ENCODE data around the gene SLC27A6.
"Not testable (repeated sequence)": the region's sequence is repeated elsewhere in the genome, so short reads cannot be mapped to it uniquely, and the experiment has no call there.

SLC27A6 gene

GRCh38 chr5:129031886-129032683 is 66.8 kb downstream of the SLC27A6 start:
- Histone ChIP-seq H2BK120ac (ENCODE audit: low read depth, low read length) (no peak overlapping the region), H3K4ac (ENCODE audit: low read length) (no peak overlapping the region), H3K27ac (replicated peaks; ENCODE audit: low read length) (no peak overlapping the region), H2AK5ac (ENCODE audit: low read depth, low read length) (no peak overlapping the region), H3K4me2 (ENCODE audit: insufficient read depth, low read length, poor library complexity, severe bottlenecking) (no peak overlapping the region), H2BK12ac (ENCODE audit: low read length) (no peak overlapping the region), H3K18ac (ENCODE audit: low read length) (no peak overlapping the region), H2BK15ac (ENCODE audit: low read length) (no peak overlapping the region), H3K79me1 (ENCODE audit: low read depth, low read length) (no peaks in the 10 kb centered on the region), H3K23ac (ENCODE audit: low read depth, low read length, poor library complexity) (no peak overlapping the region), H3K9ac (ENCODE audit: low read depth, low read length, poor library complexity) (no peak overlapping the region), H4K91ac (ENCODE audit: low read depth, low read length, poor library complexity) (no peak overlapping the region), H3K27me3 (ENCODE audit: control insufficient read depth in 3 of 3, insufficient read depth in 3 of 3, low read depth in 1 of 3, low read length in 3 of 3) (no peaks in the 10 kb centered on the region), H3K4me1 (ENCODE audit: control insufficient read depth in 2 of 2, insufficient read depth in 1 of 2, low read depth in 1 of 2, low read length in 2 of 2) (no peaks in the 10 kb centered on the region), H3K14ac (ENCODE audit: low read length) (no peak overlapping the region), H2BK5ac (ENCODE audit: low read length) (no peak overlapping the region), H3K4me3 (ENCODE audit: low read length in 2 of 2) (no peak overlapping the region), H3K9me3 (replicated peaks in 1 of 2; ENCODE audit: control insufficient read depth in 2 of 2, insufficient read depth in 1 of 2, low read depth in 1 of 2, low read length in 2 of 2) (no peaks in the 10 kb centered on the region), H4K8ac (ENCODE audit: low read depth, low read length) (no peak overlapping the region), H3K36me3 (replicated peaks in 1 of 2; ENCODE audit: control insufficient read depth in 2 of 2, insufficient read depth in 2 of 2, low read length in 2 of 2) (no peaks in the 10 kb centered on the region), H2AFZ (ENCODE audit: low read length) (no peak overlapping the region)
- DNase-seq (ENCODE audit: low spot score) = no peak

- H2AK5ac ChIP-seq (ENCODE audit: low read depth, low read length); H3K27me3 ChIP-seq (ENCODE audit: control insufficient read depth in 3 of 3, insufficient read depth in 3 of 3, low read depth in 1 of 3, low read length in 3 of 3); H3K27ac ChIP-seq (replicated peaks; ENCODE audit: low read length); H3K36me3 ChIP-seq (replicated peaks in 1 of 2; ENCODE audit: control insufficient read depth in 2 of 2, insufficient read depth in 2 of 2, low read length in 2 of 2); H2BK12ac ChIP-seq (ENCODE audit: low read length); H3K79me1 ChIP-seq (ENCODE audit: low read depth, low read length); H3K4me2 ChIP-seq (ENCODE audit: insufficient read depth, low read length, poor library complexity, severe bottlenecking); H3K4me3 ChIP-seq (ENCODE audit: low read length in 2 of 2); H3K9ac ChIP-seq (ENCODE audit: low read depth, low read length, poor library complexity); H3K4ac ChIP-seq (ENCODE audit: low read length); H2BK15ac ChIP-seq (ENCODE audit: low read length); H4K8ac ChIP-seq (ENCODE audit: low read depth, low read length); H3K14ac ChIP-seq (ENCODE audit: low read length); DNase-seq (ENCODE audit: low spot score); H4K91ac ChIP-seq (ENCODE audit: low read depth, low read length, poor library complexity); H2BK120ac ChIP-seq (ENCODE audit: low read depth, low read length); H3K4me1 ChIP-seq (ENCODE audit: control insufficient read depth in 2 of 2, insufficient read depth in 1 of 2, low read depth in 1 of 2, low read length in 2 of 2); H2AFZ ChIP-seq (ENCODE audit: low read length); H2BK5ac ChIP-seq (ENCODE audit: low read length); H3K9me3 ChIP-seq (replicated peaks in 1 of 2; ENCODE audit: control insufficient read depth in 2 of 2, insufficient read depth in 1 of 2, low read depth in 1 of 2, low read length in 2 of 2); H3K23ac ChIP-seq (ENCODE audit: low read depth, low read length, poor library complexity); H3K18ac ChIP-seq (ENCODE audit: low read length): not testable (repeated sequence)
- WGBS, 2 donors (ENCODE audit: extremely low coverage in 2 of 2, insufficient read length in 2 of 2, insufficient replicate concordance in 1 of 2) = no CpG with 5 or more reads among the region's 3 CpGs
Observed at GRCh38 chr5:129036257-129036656, 71.0 kb downstream of the SLC27A6 start.

GRCh38 chr5:129041196-129041881 is 76.1 kb downstream of the SLC27A6 start:
- H2BK12ac ChIP-seq (ENCODE audit: low read length) = no peak overlapping the region
- no CpG with 5 or more reads among the region's 4 CpGs for WGBS, 2 donors (ENCODE audit: extremely low coverage in 2 of 2, insufficient read length in 2 of 2, insufficient replicate concordance in 1 of 2)
- no peak overlapping the region for H3K9ac ChIP-seq (ENCODE audit: low read depth, low read length, poor library complexity)

GRCh38 chr5:129042306-129042705 is 77.0 kb downstream of the SLC27A6 start:
- H3K79me1 ChIP-seq (ENCODE audit: low read depth, low read length) = no peaks in the 10 kb centered on the region
- H3K18ac ChIP-seq (ENCODE audit: low read length) = no peak overlapping the region
- H3K4me1 ChIP-seq (ENCODE audit: control insufficient read depth in 2 of 2, insufficient read depth in 1 of 2, low read depth in 1 of 2, low read length in 2 of 2) = no peaks in the 10 kb centered on the region
- H3K4me2 ChIP-seq (ENCODE audit: insufficient read depth, low read length, poor library complexity, severe bottlenecking) = no peak overlapping the region
- H4K91ac ChIP-seq (ENCODE audit: low read depth, low read length, poor library complexity) = no peak overlapping the region
- no peak overlapping the region for H2BK12ac ChIP-seq (ENCODE audit: low read length)
- no peak overlapping the region for H2BK120ac ChIP-seq (ENCODE audit: low read depth, low read length)
- DNase-seq (ENCODE audit: low spot score) = no peak
- no CpG with 5 or more reads among the region's 4 CpGs for WGBS, 2 donors (ENCODE audit: extremely low coverage in 2 of 2, insufficient read length in 2 of 2, insufficient replicate concordance in 1 of 2)
- H2AFZ ChIP-seq (ENCODE audit: low read length) = no peak overlapping the region
- no peak overlapping the region for H4K8ac ChIP-seq (ENCODE audit: low read depth, low read length)
- no peak overlapping the region for H3K4ac ChIP-seq (ENCODE audit: low read length)
- no peaks in the 10 kb centered on the region for H3K36me3 ChIP-seq (replicated peaks in 1 of 2; ENCODE audit: control insufficient read depth in 2 of 2, insufficient read depth in 2 of 2, low read length in 2 of 2)
- H3K9me3 ChIP-seq (replicated peaks in 1 of 2; ENCODE audit: control insufficient read depth in 2 of 2, insufficient read depth in 1 of 2, low read depth in 1 of 2, low read length in 2 of 2) = no peaks in the 10 kb centered on the region
- H3K27me3 ChIP-seq (ENCODE audit: control insufficient read depth in 3 of 3, insufficient read depth in 3 of 3, low read depth in 1 of 3, low read length in 3 of 3) = no peaks in the 10 kb centered on the region
- H2BK5ac ChIP-seq (ENCODE audit: low read length) = no peak overlapping the region
- H2BK15ac ChIP-seq (ENCODE audit: low read length) = no peak overlapping the region
- H3K14ac ChIP-seq (ENCODE audit: low read length) = no peak overlapping the region
- no peak overlapping the region for H2AK5ac ChIP-seq (ENCODE audit: low read depth, low read length)
- no peak overlapping the region for H3K9ac ChIP-seq (ENCODE audit: low read depth, low read length, poor library complexity)
- H3K27ac ChIP-seq (replicated peaks; ENCODE audit: low read length) = no peak overlapping the region
- H3K23ac ChIP-seq (ENCODE audit: low read depth, low read length, poor library complexity) = no peak overlapping the region
- H3K4me3 ChIP-seq (ENCODE audit: low read length in 2 of 2) = no peak overlapping the region

More at GRCh38 chr5:129041196-129041881, 76.1 kb downstream of the SLC27A6 start:
- H3K27me3 ChIP-seq (ENCODE audit: control insufficient read depth in 3 of 3, insufficient read depth in 3 of 3, low read depth in 1 of 3, low read length in 3 of 3) = no peaks in the 10 kb centered on the region
- H2AFZ ChIP-seq (ENCODE audit: low read length) = no peak overlapping the region
- no peaks in the 10 kb centered on the region for H3K9me3 ChIP-seq (replicated peaks in 1 of 2; ENCODE audit: control insufficient read depth in 2 of 2, insufficient read depth in 1 of 2, low read depth in 1 of 2, low read length in 2 of 2)
- no peak overlapping the region for H3K4me3 ChIP-seq (ENCODE audit: low read length in 2 of 2)
- H2BK5ac ChIP-seq (ENCODE audit: low read length) = no peak overlapping the region
- no peak overlapping the region for H3K27ac ChIP-seq (replicated peaks; ENCODE audit: low read length)
- no peak overlapping the region for H4K8ac ChIP-seq (ENCODE audit: low read depth, low read length)
- DNase-seq (ENCODE audit: low spot score) = no peak
- no peaks in the 10 kb centered on the region for H3K36me3 ChIP-seq (replicated peaks in 1 of 2; ENCODE audit: control insufficient read depth in 2 of 2, insufficient read depth in 2 of 2, low read length in 2 of 2)
- no peak overlapping the region for H4K91ac ChIP-seq (ENCODE audit: low read depth, low read length, poor library complexity)
- H3K18ac ChIP-seq (ENCODE audit: low read length) = no peak overlapping the region
- no peaks in the 10 kb centered on the region for H3K4me1 ChIP-seq (ENCODE audit: control insufficient read depth in 2 of 2, insufficient read depth in 1 of 2, low read depth in 1 of 2, low read length in 2 of 2)
- no peak overlapping the region for H3K23ac ChIP-seq (ENCODE audit: low read depth, low read length, poor library complexity)
- no peaks in the 10 kb centered on the region for H3K79me1 ChIP-seq (ENCODE audit: low read depth, low read length)
- no peak overlapping the region for H3K4me2 ChIP-seq (ENCODE audit: insufficient read depth, low read length, poor library complexity, severe bottlenecking)
- no peak overlapping the region for H2AK5ac ChIP-seq (ENCODE audit: low read depth, low read length)
- H3K4ac ChIP-seq (ENCODE audit: low read length) = no peak overlapping the region
- H3K14ac ChIP-seq (ENCODE audit: low read length) = no peak overlapping the region
- no peak overlapping the region for H2BK15ac ChIP-seq (ENCODE audit: low read length)
- no peak overlapping the region for H2BK120ac ChIP-seq (ENCODE audit: low read depth, low read length)

All from neuronal stem cell (in vitro differentiated cells).